Germinal center (tissue), 1 donor: ENCODE data around the gene HDAC8.
"Not testable (repeated sequence)": the region's sequence is repeated elsewhere in the genome, so short reads cannot be mapped to it uniquely, and the experiment has no call there.

Experiments used
- DNase-seq: peaks from one replicate; pipeline ENCODE4 v3.0.0; 2012; ENCODE audit warnings: mixed read lengths, low spot score

The HDAC8 gene

DNA sequence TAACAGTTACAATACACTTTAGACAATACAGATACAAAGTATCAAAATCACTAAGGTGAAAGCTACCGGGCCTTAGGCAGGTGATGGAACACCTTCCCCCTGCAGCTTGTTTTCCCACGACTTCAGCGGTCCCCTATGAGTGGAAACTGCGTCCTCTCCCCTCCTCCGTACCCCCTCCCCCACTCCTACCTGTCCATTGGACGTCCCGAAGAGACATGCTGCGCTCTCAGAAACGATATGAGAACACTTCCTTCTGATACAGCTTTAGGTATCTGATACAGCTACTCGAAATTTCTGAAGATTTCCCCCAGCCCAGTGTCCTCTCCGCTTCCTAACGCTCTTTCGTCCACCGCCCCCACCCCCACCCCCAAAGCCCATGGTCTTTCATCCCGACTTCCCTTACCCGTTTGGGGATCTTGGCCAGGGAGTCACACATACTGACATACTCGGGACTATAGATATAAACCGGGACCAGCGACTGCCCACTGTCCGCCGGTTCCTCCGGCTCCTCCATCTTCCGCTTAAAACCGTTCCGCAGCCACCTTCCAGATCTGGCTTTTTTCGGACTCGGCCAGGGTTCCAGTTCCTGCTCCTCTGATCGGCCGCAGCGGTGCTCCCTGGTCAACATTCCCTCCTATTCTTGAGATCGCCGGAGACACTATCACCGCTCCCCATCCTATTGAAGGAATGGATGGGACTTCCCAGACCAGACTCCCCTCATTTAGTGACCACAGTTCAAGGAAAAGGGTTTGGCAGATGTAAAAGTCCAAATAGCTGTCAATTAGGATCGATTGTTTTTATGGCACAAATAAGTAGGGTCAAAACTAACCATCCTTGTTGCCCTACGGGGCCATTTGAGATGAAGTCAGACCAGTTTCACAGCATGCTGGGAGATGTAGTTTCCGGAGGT lies at the start of gene HDAC8:
Gene HDAC8 (minus strand): TSS at position 596 of the 910 bp plus-strand sequence. CDS start 82 bp downstream, at position 514.
- DNase-seq, result peak; percentile 31

DNA sequence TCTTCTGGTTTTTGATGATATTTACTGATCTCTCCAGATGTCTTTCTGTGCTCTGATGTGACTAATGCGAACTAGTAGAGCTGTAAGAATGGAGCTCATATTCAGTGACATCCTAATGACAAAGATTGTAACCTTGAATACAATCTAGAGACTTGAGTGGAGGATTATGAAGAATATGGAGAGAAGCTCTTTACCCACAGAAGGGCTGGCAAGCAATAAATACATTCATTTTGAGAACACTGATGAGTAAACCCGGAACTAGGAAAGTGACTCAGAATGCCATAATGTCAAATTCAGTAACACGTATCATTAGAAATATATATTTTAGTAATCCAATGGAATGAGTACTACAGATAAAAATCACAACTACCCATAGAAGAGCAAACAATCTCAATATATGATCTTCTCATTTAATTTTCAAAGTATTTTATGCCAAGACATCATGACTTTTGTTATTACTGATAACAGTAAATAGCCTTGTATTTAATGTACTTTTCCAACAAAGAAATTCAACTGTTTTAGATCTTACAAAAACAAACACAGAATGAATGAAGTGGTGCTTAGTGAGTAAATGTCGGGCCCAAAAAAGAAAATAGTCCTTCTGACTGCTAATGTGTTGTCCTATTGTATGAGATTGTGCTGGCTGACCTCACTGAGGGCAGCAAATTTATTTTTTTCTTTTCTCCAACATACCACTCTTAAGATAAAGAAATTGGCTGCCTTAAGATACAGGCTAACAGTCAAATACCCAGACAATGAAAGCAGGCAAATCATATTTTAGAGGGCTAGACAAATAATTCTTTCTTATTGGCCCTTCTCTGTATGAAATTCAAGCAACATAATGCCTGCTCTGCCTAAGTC lies 49.2 kb upstream of the HDAC8 start:
- DNase-seq, result no peak

DNA sequence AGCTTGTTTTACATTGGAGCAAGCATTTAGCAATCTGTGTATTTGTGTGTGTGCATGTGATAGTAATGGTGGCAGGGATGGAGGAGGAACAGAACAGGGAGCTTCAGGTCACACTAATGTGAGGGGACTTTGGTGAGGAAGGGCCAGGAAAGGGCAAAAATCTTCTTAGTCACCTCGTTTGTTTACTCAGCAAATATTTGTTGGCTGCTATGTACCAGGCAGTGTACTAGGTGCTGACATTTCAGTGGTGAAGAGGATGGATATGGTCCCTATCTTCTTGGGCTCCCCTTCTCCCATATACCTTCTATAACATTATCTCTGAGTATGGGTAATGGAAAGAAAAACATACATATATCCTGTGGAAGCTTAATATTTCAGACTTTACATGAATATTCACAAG lies 48.5 kb upstream of the HDAC8 start:
- DNase-seq, result no peak

DNA sequence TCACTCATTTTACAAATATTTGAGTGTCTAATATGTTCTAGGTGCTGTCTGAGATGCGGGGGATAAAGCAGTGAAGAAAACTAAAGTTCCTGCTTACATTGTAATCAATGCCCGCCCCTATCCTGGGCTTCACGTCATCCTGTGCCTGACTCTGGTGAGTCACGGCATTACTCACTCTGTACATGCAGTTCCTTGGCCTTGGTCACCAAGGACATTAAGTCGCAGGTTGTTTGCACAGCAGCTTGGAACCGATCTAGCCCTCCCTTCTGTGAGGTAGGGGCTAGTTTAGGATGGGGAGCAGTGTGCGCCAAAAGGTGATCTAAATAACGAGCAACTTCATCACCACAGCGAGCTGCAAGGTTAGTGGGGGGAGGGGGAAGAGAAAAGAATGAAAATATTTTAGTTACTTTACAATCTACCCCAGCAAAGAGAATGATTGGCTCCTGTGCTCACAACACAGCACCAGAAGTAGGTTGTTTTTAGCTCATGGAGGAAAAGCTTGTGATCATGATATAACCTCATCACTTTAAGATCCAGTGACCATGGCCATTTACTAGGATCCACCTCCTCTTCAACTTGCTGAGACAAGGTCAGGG lies 48.0 kb upstream of the HDAC8 start:
- no peak for DNase-seq

DNA sequence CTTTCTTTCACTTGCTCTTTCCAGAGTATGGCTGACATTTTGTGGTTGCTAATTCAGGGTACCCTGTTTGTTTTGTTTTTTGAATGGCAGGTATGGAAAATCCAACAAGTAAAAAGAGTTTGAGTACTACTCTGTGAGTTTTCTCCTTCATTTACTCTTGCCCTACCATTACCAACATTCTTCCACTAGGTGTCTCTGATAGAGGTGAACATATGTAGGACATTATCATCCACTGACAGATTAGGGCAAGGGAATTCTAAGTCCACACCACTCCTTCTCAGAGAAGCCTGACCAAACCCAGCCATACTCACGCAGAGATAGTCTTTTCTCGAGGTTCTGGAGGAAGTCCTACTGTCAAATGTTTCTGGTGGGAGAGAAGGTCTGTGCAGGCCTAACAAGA lies 36.7 kb upstream of the HDAC8 start:
- no peak for DNase-seq

DNA sequence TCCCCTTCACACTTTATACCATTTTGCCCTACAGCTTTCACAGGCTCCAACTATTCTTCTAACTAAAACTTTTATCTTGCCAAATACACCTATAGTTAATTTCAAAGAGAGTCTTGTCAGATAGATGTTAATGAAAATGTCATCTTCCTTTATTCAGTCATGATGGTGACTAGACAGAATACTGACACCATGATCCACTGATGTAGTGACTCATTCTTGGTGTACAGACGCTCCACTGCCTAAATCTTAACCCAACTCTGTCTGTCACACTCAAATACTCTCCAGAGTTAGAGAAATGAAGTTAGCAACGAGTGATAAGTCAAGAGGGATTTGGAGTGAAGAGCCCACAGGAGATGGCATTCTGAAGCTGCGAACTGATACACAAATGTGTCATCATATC lies 32.1 kb upstream of the HDAC8 start:
- DNase-seq, result no peak

DNA sequence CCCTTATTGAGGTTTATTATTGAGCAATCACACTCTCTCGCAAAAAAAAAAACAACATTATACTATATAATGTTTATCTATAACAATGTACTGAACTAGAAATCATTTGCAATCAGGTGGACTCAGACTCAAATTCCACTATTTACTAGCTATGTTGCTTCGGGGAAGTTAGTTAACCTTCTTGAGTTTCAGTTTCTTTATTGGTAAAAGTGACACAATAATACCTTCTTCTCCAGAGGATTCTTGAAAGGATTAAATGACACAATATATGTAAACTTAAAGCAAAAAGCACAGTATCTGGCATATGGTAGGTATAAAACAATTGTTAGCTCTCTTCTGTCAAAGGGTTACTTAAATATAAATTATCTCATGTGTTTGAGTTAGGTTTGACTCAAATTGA lies 31.5 kb upstream of the HDAC8 start:
- no peak for DNase-seq

DNA sequence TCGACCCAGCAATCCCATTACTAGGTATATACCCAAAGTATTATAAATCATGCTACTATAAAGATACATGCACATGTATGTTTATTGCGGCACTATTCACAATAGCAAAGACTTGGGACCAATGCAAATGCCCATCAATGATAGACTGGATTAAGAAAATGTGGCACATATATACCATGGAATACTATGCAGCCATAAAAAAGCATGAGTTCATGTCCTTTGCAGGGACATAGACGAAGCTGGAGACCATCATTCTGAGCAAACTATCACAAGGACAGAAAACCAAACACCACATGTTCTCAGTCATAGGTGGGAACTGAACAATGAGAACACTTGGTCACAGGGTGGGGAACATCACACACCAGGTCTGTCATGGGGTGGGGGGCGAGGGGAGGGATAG lies 18.4 kb upstream of the HDAC8 start:
- DNase-seq, result not testable (repeated sequence)

DNA sequence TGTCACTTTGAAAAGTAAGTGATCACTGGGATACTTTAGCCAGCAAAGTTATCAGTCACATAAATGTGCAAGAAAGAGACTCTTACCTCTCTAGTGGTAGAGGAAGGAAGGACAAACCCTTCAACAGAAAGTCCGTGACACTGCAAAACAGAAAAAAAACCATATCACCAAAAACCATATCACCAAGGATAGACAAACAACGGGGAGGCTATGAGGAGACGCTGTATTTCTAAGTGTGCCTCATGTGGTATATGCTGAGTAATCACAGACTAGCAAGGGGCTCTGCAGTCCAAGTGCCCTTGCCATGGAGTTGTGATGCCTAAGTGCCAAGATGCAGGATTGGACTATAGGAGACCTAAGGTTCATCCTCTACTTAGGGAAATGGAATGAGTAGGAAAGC lies 11.5 kb upstream of the HDAC8 start:
- no peak for DNase-seq

DNA sequence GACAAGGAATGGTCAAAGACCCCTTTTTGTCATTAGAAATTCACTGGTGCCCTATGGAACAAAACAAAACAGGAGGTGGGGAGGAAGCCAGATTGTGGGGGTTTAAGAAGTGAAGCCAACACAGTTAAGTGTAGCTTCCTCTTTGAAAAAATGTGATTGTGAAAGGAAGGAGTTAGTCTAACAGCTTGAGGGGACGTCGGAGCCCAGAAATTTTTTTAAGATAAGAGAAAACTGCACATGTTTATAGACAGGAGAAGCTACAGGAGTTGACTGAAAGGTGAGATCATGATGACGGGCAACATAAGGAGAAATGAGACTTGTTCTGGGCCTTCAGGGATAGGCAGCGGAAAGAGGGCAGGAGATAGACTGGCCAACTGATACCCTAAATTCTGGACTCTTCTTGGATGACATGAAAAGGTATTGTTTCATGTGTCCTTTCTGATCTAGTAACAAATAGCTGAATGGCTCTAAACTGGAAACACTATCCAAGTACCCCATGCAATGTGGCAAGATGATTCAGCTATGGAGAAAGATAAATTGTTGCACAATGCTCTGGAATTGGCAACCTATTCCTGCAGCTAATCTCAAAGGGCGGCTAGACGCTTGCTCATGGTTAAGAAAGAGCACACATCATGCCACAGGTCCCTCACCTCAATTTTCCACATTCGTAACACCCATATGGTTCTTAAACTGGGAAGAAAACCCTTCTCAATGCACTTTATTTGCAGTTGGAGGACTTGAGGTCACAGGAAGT lies 3.7 kb upstream of the HDAC8 start:
- DNase-seq, result no peak

DNA sequence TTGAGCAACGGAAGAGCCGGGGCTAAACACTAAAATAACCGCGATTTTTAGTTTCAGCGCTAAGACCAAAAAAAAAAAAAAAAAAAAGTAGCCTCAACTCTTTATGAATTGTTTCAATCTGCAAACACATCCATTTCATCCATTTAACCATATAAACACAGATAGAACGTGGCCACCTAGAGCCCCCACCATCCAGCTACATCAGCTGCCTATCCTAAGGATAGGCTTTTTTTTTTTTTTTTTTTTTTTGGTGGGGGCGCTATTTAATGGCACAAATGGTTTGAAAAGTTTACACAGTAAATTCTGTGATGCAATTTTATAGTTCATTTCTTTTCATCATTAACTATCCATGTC lies 492 bp upstream of the HDAC8 start:
- no peak for DNase-seq

DNA sequence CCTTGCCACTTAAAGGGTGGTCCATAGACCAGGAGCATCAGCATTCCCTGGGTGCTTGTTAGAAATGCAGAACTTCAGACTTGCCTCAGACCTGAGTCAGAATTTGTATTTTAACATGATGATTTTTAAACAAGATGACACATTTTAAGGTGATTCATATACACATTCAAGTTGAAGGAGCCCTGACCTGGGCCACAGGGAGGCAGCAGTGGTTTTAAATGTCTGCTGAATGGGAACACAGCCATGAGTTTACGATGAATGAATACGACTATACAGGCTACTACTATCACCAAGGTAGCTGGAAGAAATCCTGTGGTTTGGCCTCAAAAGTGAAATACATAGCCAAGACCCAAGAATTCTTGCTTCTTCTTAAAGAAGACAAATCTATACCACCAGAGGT lies 2.9 kb downstream of the HDAC8 start:
- no peak for DNase-seq

DNA sequence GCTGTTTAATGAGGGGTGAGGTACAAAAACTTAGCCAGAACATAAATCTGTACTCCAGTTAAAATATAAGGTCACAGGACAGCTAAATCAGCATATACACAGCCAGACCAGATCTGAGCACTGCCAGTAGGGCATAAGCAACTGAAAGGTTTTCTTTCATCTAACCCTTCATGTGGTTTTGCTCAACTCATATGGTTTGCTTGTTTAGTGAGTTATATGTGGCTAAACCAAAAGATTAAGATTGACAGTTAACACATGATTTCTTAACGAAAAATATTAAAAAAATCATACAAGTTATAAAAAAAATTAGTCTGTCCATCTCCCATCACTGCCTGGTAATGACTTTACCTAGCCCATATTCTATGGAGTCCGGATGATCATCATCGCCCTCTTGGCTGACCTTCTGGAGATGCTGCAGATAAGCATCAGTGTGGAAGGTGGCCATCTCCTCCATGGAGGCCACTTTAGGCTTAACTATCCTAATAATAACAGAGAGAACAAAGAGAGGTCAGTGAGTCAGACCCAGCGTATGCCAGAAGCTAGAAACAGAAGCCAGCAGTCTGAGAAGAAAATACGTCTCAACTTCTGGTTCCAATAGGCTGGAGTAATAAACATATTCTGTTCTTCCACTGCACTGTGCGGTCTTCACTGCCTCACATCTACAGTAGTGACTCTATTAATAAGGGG lies 4.1 kb downstream of the HDAC8 start:
- no peak for DNase-seq

DNA sequence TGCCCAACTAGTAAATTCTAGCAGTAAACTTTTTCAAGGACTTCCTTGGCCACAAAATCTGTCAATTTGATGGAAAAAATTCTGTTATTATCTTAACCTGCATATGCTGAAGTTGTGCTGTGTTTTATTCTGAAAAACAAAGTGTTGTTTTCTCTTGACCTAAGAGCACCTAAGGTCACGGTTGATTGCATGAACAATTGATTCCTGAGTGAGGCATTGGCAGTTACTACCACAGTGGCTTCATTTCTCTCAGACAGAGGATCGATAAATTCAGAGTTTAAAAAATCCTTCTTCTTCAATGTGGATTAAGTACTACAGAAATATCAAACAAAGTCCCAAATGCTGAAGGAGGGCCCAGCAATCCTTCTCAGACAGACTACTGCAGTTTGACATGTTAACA lies 6.2 kb downstream of the HDAC8 start:
- no peak for DNase-seq

DNA sequence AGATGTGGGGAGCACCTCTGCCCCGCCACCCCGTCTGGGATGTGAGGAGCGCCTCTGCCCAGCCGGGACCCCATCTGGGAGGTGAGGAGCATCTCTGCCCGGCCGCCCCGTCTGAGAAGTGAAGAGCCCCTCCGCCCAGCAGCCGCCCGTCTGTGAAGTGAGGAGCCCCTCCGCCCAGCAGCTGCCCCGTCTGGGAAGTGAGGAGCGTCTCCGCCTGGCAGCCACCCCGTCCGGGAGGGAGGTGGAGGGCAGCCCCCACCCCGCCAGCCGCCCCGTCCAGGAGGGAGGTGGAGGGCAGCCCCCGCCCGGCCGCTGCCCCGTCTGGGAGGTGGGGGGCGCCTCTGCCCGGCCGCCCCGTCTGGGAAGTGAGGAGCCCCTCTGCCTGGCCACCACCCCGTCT lies 13.0 kb downstream of the HDAC8 start:
- DNase-seq, result not testable (repeated sequence)

DNA sequence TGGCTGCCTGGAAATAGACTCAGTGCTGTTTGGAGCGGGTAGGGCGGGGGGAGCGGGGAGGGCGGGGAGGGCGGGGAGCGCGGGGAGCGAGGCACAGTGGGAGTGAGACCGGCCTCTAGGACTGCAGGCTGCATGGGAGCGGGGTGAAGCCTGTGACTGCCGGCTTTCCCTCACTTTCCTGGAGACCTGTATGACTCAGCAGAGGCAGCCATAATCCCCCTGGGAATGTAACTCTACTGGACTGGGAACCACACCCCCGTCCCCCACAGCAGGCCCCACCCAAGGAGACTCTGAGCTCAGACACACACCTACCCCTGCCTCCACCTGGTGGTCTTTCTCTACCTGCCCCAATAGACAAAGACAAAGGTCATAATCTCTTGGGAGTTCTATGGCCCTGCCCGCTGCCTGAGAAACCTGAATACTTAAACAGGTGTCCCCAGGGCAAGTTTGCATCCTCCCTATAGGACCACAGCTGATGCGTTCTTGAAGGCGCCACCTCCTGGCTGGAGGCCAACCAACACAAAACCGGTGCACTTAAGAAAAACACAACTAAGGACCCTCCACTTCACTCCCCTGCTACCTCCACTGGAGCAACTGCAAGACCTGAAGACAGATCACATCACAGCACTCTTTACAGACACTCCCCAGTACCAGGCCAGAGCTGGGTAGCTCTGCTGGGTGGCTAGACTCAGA lies 18.0 kb downstream of the HDAC8 start:
- no peak for DNase-seq

DNA sequence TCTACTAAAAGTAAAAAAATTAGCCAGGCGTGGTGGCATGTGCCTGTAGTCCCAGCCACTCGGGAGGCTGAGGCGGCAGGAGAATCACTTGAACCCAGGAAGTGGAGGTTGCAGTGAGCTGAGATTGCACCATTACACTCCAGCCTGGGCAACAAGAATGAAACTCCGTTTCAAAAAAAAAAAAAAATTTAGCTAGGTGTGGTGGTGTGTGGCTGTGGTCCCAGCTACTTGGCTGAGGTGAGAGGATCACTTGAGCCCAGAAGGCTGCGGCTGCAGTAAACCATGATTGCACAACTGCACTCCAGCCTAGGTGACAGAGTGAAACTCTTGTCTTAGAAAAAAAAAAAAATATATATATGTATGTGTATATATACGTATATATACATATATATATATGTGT lies 20.2 kb downstream of the HDAC8 start:
- not testable (repeated sequence) for DNase-seq

DNA sequence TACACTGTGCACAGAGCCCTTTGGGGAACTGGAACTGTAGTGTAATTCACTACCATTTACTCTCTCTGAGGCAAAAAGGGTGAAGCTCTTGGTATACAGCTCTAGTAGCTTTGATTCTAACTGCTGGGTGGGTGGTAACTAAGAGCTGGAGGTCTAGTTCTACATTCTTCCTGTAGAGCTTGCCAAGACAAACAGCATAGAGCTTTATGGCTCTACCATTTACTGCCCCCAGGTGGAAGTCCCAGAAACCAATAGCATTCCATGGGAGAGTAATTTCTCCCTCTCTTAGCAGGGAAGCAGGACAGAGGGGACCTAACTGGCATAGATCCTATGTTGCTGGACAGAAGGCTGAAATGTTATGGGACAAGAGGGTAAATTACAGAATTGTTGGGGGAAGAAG lies 26.7 kb downstream of the HDAC8 start:
- DNase-seq, result no peak

DNA sequence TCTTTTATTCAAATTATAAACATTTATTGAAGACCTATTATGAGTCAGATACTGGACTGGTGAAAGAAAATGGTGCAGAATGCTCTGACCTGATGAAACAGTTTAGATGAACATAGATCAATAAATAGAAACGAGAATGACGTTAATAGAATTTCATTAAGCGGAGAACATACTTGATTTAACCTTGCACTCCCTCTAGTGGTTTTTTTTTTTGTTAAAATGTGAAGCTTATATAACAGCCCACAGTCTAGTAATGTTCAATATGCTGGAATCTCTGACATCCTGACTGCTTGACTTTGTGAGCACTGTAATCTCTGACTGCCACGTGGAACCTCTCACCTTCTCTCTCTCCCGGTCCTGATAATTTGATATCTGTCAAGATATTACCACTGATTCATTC lies 32.3 kb downstream of the HDAC8 start:
- DNase-seq, result peak; percentile 1

DNA sequence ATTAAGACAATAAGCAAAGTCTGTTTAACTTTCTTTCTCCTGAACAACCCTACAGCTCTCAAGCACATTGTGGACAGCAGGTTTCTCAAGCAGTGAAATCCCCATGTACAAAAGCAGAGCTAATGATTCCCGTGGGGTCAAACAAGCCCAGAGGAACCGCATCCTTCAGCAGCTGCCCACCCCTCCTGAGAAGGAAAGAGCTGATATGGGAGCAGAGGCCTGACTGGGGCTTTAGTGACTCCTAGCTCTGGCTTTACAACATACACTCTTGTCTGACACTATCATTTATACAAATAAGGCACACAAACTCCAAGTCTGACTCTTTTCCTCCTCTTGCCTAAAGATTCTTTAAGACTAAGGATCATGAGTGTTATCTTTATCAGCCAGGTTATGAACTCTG lies 32.8 kb downstream of the HDAC8 start:
- no peak for DNase-seq

DNA sequence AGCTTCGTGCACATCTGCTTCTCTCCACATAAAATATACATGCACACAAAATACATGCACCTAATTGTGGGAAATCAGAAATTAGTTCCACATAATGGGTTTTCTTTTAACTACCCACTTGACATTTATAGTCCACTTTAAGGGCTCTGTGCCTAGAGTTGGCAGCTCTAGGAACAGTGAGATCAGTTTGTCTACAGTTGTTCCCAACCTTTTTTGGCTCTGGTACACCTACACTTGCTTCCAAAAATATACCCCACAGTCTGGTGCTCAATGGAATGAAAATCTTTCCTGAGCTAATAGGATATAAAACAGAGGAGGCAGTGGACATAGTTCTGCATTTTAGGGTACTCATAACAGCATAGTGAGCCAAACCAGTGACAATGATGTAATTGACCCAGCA lies 36.1 kb downstream of the HDAC8 start:
- no peak for DNase-seq
